ENCODE results near the gene GRM4.

- TF ChIP-seq EZH2 (IDR thresholded peaks at IDR 0.05; ENCODE audit: insufficient read depth, poor library complexity, severe bottlenecking) (no peak), EZH2phosphoT487 (IDR thresholded peaks at IDR 0.05; ENCODE audit: insufficient read depth, low read depth) (no peak)
Measured at GRCh38 chr6:34018961-34019606, 126.8 kb downstream of the GRM4 start.
